SH-SY5Y (cell line): Measurements from ENCODE around the gene CTNND2.

Experiments
- GATA2 ChIP-seq: IDR thresholded peaks from 2 replicates; pipeline ENCODE4 v1.6.1; 2011; ENCODE audit warnings: mild to moderate bottlenecking, low read depth, low read length
- GATA3 ChIP-seq: IDR thresholded peaks from 2 replicates; pipeline ENCODE4 v1.6.1; 2011; ENCODE audit warnings: low read depth, mild to moderate bottlenecking, low read length, moderate library complexity

GRCh38 chr5:11758321-11758720 lies 145.9 kb downstream of the CTNND2 start:
- TF ChIP-seq GATA3 = no peak
- no peak for TF ChIP-seq GATA2
